ENCODE data around the gene FBXW7.

The FBXW7 gene

GRCh38 chr4:152500275-152500674 is 35.6 kb downstream of the FBXW7 start:
- Histone ChIP-seq H4K8ac (ENCODE audit: low read length) (no peak overlapping the region), H3K79me1 (replicated peaks; ENCODE audit: low read length, poor library complexity, severe bottlenecking) (peaks cover 9% of the 10 kb centered on the region), H3K18ac (ENCODE audit: low read depth in 1 of 2, low read length in 2 of 2) (no peak overlapping the region), H3K4me1 (ENCODE audit: control insufficient read depth, insufficient read depth, low read depth, low read length) (no peaks in the 10 kb centered on the region), H2AFZ (ENCODE audit: low read depth, low read length) (no peak overlapping the region), H3K4me3 (ENCODE audit: insufficient read depth in 1 of 2, low read depth in 1 of 2, low read length in 2 of 2) (no peak overlapping the region), H2BK120ac (ENCODE audit: low read depth, low read length) (no peak overlapping the region), H3K9me3 (ENCODE audit: control insufficient read depth, low read length) (no peaks in the 10 kb centered on the region), H3K27ac (ENCODE audit: low read length, poor library complexity, severe bottlenecking) (no peak overlapping the region), H3K9ac (ENCODE audit: low read length) (no peak overlapping the region), H3K23ac (ENCODE audit: low read length in 2 of 2) (no peak overlapping the region), H3K14ac (ENCODE audit: low read length in 2 of 2) (no peak overlapping the region), H2BK5ac (ENCODE audit: low read depth, low read length, poor library complexity, severe bottlenecking) (no peak overlapping the region), H2BK15ac (ENCODE audit: low read depth, poor library complexity, severe bottlenecking) (no peak overlapping the region), H3K27me3 (ENCODE audit: control insufficient read depth in 1 of 2, insufficient read depth in 1 of 2, low read length in 2 of 2) (no peaks in the 10 kb centered on the region), H2BK12ac (ENCODE audit: low read length in 2 of 2) (no peak overlapping the region), H2AK5ac (ENCODE audit: low read length, severe bottlenecking) (no peak overlapping the region), H3K36me3 (ENCODE audit: control insufficient read depth in 1 of 2, insufficient read depth in 2 of 2, low read depth in 1 of 2, low read length in 2 of 2) (no peaks in the 10 kb centered on the region), H3K4me2 (ENCODE audit: low read length, poor library complexity, severe bottlenecking) (no peak overlapping the region), H3K4ac (ENCODE audit: low read depth in 1 of 2, low read length in 2 of 2) (no peak overlapping the region), H4K91ac (ENCODE audit: low read length) (no peak overlapping the region)
- no peak for DNase-seq
- WGBS: 95% methylated on average over 2 of the region's 2 CpGs

- Histone ChIP-seq H3K9ac (ENCODE audit: low read length) (no peak overlapping the region), H3K27ac (ENCODE audit: low read length, poor library complexity, severe bottlenecking) (no peak overlapping the region), H3K4me3 (ENCODE audit: insufficient read depth in 1 of 2, low read depth in 1 of 2, low read length in 2 of 2) (no peak overlapping the region), H3K4me1 (ENCODE audit: control insufficient read depth, insufficient read depth, low read depth, low read length) (no peaks in the 10 kb centered on the region), H3K36me3 (ENCODE audit: control insufficient read depth in 1 of 2, insufficient read depth in 2 of 2, low read depth in 1 of 2, low read length in 2 of 2) (no peaks in the 10 kb centered on the region), H4K91ac (ENCODE audit: low read length) (no peak overlapping the region), H3K4me2 (ENCODE audit: low read length, poor library complexity, severe bottlenecking) (no peak overlapping the region), H2BK120ac (ENCODE audit: low read depth, low read length) (no peak overlapping the region), H3K79me1 (replicated peaks; ENCODE audit: low read length, poor library complexity, severe bottlenecking) (peaks cover 11% of the 10 kb centered on the region), H3K9me3 (ENCODE audit: control insufficient read depth, low read length) (no peaks in the 10 kb centered on the region), H4K8ac (ENCODE audit: low read length) (no peak overlapping the region), H3K23ac (ENCODE audit: low read length in 2 of 2) (no peak overlapping the region), H3K18ac (ENCODE audit: low read depth in 1 of 2, low read length in 2 of 2) (no peak overlapping the region), H2AFZ (ENCODE audit: low read depth, low read length) (no peak overlapping the region), H3K14ac (ENCODE audit: low read length in 2 of 2) (no peak overlapping the region), H3K27me3 (ENCODE audit: control insufficient read depth in 1 of 2, insufficient read depth in 1 of 2, low read length in 2 of 2) (no peaks in the 10 kb centered on the region), H3K4ac (ENCODE audit: low read depth in 1 of 2, low read length in 2 of 2) (no peak overlapping the region), H2BK15ac (ENCODE audit: low read depth, poor library complexity, severe bottlenecking) (no peak overlapping the region), H2BK5ac (ENCODE audit: low read depth, low read length, poor library complexity, severe bottlenecking) (no peak overlapping the region), H2BK12ac (ENCODE audit: low read length in 2 of 2) (no peak overlapping the region), H2AK5ac (ENCODE audit: low read length, severe bottlenecking) (no peak overlapping the region)
- DNase-seq: no peak
- WGBS: 97% methylated on average over 2 of the region's 2 CpGs
Measured at GRCh38 chr4:152499344-152499743, 36.5 kb downstream of the FBXW7 start.

- Histone ChIP-seq H3K14ac (ENCODE audit: low read length in 2 of 2) (no peak overlapping the region), H2BK15ac (ENCODE audit: low read depth, poor library complexity, severe bottlenecking) (no peak overlapping the region), H3K4me1 (ENCODE audit: control insufficient read depth, insufficient read depth, low read depth, low read length) (no peaks in the 10 kb centered on the region), H2AK5ac (ENCODE audit: low read length, severe bottlenecking) (no peak overlapping the region), H3K4me3 (ENCODE audit: insufficient read depth in 1 of 2, low read depth in 1 of 2, low read length in 2 of 2) (no peak overlapping the region), H3K23ac (ENCODE audit: low read length in 2 of 2) (no peak overlapping the region), H3K79me1 (replicated peaks; ENCODE audit: low read length, poor library complexity, severe bottlenecking) (peaks cover 13% of the 10 kb centered on the region), H3K4me2 (ENCODE audit: low read length, poor library complexity, severe bottlenecking) (no peak overlapping the region), H3K18ac (ENCODE audit: low read depth in 1 of 2, low read length in 2 of 2) (no peak overlapping the region), H3K4ac (ENCODE audit: low read depth in 1 of 2, low read length in 2 of 2) (no peak overlapping the region), H4K91ac (ENCODE audit: low read length) (no peak overlapping the region), H2AFZ (ENCODE audit: low read depth, low read length) (no peak overlapping the region), H3K9me3 (ENCODE audit: control insufficient read depth, low read length) (no peaks in the 10 kb centered on the region), H2BK5ac (ENCODE audit: low read depth, low read length, poor library complexity, severe bottlenecking) (no peak overlapping the region), H3K27ac (ENCODE audit: low read length, poor library complexity, severe bottlenecking) (no peak overlapping the region), H3K36me3 (ENCODE audit: control insufficient read depth in 1 of 2, insufficient read depth in 2 of 2, low read depth in 1 of 2, low read length in 2 of 2) (no peaks in the 10 kb centered on the region), H2BK120ac (ENCODE audit: low read depth, low read length) (no peak overlapping the region), H2BK12ac (ENCODE audit: low read length in 2 of 2) (no peak overlapping the region), H4K8ac (ENCODE audit: low read length) (no peak overlapping the region), H3K9ac (ENCODE audit: low read length) (no peak overlapping the region), H3K27me3 (ENCODE audit: control insufficient read depth in 1 of 2, insufficient read depth in 1 of 2, low read length in 2 of 2) (no peaks in the 10 kb centered on the region)
- DNase-seq: no peak
- WGBS: 97% methylated on average over 1 of the region's 3 CpGs
Measured at GRCh38 chr4:152494020-152494419, 41.9 kb downstream of the FBXW7 start.

GRCh38 chr4:152488246-152488645 is 47.6 kb downstream of the FBXW7 start:
- Histone ChIP-seq H3K14ac (ENCODE audit: low read length in 2 of 2) (no peak overlapping the region), H3K9me3 (ENCODE audit: control insufficient read depth, low read length) (no peaks in the 10 kb centered on the region), H2BK12ac (ENCODE audit: low read length in 2 of 2) (no peak overlapping the region), H3K4me3 (ENCODE audit: insufficient read depth in 1 of 2, low read depth in 1 of 2, low read length in 2 of 2) (no peak overlapping the region), H2AFZ (ENCODE audit: low read depth, low read length) (no peak overlapping the region), H3K36me3 (ENCODE audit: control insufficient read depth in 1 of 2, insufficient read depth in 2 of 2, low read depth in 1 of 2, low read length in 2 of 2) (no peaks in the 10 kb centered on the region), H3K4me1 (ENCODE audit: control insufficient read depth, insufficient read depth, low read depth, low read length) (no peaks in the 10 kb centered on the region), H3K18ac (ENCODE audit: low read depth in 1 of 2, low read length in 2 of 2) (no peak overlapping the region), H3K27ac (ENCODE audit: low read length, poor library complexity, severe bottlenecking) (no peak overlapping the region), H3K79me1 (replicated peaks; ENCODE audit: low read length, poor library complexity, severe bottlenecking) (peaks cover 5% of the 10 kb centered on the region), H2AK5ac (ENCODE audit: low read length, severe bottlenecking) (no peak overlapping the region), H4K91ac (ENCODE audit: low read length) (no peak overlapping the region), H3K9ac (ENCODE audit: low read length) (no peak overlapping the region), H2BK5ac (ENCODE audit: low read depth, low read length, poor library complexity, severe bottlenecking) (no peak overlapping the region), H3K27me3 (ENCODE audit: control insufficient read depth in 1 of 2, insufficient read depth in 1 of 2, low read length in 2 of 2) (no peaks in the 10 kb centered on the region), H3K23ac (ENCODE audit: low read length in 2 of 2) (no peak overlapping the region), H4K8ac (ENCODE audit: low read length) (no peak overlapping the region), H2BK15ac (ENCODE audit: low read depth, poor library complexity, severe bottlenecking) (no peak overlapping the region), H3K4ac (ENCODE audit: low read depth in 1 of 2, low read length in 2 of 2) (no peak overlapping the region), H3K4me2 (ENCODE audit: low read length, poor library complexity, severe bottlenecking) (no peak overlapping the region), H2BK120ac (ENCODE audit: low read depth, low read length) (no peak overlapping the region)
- DNase-seq: no peak
- WGBS: 95% methylated on average over 4 of the region's 4 CpGs
